HG03095 (cell line): ENCODE results near the gene ASPN.
A peak's percentile ranks its signal among the peaks of the same experiment; 100 is the strongest.

ENCODE experiments used
- ATAC-seq: cut with Tn5 transposase; IDR thresholded peaks from one replicate; pipeline ENCODE4 v1.9.1; 2021; ENCODE audit warnings: moderate library complexity; ENCODE audit not compliant: unreplicated experiment

Gene ASPN

DNA sequence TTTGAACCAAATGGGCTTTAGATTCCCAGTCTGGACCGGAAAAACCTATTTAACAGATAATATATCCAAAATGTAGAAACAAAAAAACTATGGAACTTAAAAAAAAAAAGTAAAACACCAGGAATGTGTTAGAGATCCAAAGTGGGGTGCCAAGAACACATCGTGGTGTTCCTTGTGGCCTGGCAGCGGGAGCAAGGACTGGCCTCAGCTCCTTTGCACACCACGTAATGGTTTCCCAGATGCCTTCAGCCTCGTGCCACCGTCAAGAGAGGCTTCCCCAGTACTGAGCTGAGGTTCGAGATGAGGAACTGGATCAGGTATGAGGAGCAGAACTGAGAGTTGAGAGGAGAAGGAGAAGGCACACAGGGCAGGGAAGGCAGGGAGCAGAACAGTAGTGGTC lies 3.5 kb downstream of the ASPN start:
- no peak for ATAC-seq

DNA sequence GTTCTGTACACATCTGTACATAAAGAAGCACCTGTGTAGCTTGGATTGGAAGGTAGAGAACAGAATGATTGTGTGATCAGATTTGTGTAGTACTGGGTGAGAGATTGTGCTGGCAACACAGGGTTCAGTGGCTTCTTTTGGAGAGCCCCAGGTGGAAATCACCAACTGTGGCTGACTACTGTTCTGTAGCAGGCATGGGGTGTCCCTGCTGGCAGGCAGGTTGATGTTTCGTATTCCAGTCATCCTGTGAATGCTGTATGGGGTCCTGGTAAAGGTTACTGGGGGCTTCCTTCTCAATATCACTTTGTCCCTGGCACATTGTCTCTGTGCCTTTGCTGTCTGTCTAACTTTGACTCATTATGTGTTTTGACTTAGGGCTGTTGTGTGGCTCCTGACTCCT lies 5.3 kb downstream of the ASPN start:
- ATAC-seq = peak; percentile 48

DNA sequence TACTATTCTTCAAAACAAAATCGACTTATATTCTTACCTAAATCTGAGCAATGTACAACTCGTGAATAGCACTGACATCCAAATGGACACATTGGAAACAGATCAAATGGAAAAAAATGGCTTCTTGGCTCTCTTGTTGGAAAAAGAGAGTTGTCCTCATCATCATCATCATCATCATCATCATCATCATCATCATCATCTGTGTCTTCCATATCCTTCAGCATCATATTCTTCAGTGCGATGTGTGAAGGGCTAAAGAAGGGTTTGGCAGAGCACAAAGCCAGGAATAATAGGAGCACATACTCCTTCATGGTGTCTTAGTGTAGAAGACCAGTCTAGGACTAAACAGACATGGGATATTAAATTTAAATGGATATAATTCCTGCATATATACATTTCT lies 7.7 kb downstream of the ASPN start:
- ATAC-seq = no peak

DNA sequence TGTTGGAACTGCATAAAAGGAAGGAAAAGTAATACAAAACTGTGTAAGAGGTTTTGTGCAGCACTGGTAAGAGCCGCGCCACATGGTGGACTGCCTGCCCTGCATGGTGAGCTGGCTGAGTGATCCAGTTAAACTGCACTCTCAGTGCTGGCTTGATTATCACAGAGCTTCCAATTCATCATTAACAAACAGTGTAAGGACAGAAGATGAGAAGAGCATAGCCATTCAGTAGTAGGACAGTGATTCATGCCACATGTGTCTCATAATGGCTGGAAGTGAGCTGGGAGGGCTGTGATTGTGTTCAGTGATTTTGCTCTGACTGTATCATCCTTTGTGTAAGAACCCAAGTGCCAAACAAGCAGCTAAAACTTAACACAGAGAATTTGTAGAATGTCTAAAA lies 14.1 kb downstream of the ASPN start:
- no peak for ATAC-seq

DNA sequence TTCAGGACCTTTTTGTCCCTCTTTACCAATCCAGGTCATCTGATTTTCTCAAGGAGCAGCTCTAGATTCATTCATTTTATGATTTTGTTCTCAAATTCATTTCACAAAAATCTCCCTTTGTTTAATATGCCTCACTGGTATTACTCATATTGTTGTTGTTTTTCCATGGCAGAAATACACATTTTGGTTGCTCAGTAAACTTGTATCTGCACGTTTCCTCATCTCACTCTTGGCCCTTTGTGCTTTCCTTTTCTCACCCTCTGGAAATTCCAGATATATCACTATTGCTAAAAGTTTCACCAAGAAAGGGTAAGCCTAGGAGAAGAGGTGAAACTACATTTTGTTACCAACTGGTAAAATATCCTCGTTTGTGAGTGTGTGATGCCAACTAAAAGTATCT lies 14.8 kb downstream of the ASPN start:
- ATAC-seq = no peak

DNA sequence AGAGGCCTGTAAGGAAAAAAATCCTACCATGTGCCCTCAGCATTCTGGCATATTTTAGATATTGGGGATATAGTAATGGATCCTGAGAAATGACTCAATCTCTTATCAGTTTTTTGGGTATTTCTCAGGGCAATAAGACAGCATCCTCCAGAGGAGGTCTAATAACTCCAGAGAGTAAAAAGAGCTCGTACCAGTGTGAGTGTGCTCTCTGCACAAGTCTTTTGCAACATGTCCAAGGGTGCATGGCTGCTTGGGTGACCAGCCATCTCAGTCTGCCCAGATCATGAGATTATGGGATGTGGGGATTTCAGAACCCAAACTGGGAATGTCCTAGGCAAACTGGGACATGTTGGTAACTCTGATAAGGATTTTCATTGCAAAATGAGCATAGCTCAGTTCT lies 15.3 kb downstream of the ASPN start:
- ATAC-seq = no peak

DNA sequence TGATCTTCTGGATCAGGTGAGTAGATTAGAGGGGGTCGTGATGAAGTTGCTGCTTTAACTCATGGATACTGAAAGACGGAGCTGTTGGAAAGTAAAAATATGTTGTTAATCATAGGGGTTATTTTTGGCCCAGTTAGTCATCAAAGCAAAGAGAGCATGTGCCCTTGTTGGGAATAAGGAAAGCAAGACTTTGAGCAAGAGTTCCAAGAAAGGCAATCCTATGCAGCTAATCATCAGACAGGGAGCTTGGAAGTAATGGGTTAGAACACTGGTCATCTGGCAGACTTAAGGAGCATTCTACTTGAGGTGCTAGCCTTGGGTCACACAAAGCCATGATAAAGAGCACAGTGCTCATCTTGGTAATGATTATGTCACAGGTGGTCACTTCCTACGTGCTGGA lies 18.3 kb downstream of the ASPN start:
- ATAC-seq = no peak

DNA sequence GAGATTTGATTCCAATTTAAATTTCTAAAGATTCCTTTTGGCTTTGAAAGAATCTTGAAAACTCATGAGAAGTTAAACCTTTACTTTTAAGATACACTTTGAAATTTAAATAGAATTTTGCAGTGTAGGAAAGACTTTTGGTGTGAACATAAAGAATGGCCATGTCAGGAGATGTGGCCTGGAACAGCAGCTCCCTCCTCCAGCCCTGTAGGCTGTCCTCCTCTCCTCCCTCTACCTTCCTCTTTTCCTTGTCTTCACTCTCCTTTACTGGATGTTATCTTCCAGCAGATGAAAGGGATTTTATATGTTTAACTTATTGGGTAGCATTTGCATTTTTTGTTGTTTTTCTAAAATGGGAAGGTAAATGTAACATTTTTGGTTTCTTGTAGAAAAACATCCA lies 18.9 kb downstream of the ASPN start:
- no peak for ATAC-seq

DNA sequence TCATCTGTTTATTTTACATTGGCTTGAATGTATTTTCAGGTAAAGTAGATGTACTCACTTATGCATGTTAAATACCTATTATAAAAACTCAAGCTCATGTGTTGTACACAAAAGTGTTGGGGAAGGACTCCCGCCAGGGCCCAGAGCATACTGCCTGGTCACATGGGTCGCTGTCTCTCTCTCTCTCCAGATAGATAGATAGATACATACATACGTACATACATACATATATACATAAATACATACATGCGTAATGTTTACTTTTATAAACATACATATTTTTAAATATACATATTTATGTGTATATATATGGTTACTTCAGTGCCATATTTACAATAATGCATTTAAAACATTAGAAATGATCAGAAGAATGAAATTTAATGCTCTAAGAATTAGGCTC lies 24.7 kb downstream of the ASPN start:
- ATAC-seq = no peak

DNA sequence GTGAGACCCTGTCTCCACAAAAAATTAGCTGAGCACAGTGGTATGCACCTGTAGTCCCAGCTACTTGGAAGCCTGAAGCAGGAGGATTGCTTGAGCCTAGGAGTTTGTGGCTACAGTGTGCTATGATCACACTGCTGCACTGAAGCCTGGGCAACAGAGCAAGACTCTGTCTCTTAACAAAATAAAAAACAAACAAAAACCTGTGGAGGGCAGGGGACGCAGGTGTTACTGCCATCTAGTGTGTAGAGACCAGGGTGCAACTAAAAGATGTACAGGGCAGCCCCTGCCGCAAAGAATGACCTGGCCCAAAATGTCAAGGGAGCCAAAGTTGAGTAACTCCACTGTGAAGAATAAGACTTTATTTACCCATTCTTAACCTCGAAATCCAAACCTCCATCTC lies 27.1 kb downstream of the ASPN start:
- no peak for ATAC-seq

DNA sequence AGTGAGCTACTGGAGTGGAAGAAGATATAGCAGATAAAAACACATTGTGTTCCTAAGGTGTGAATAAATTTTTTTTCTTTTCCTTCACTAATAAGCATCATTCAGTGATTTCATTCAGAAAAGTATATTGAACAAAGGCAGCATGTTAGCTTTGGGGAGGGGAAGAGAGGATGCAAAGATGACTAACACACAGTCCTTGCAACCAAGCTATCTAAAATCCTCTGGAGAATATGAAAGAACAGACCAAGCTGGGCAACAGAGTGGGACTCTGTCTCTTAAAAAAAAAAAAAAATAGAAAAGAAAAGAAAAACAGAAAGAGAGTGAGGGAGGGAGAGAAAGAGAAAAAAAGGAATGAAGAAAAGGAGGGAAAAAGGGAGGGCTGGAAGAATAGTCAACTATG lies 35.8 kb downstream of the ASPN start:
- no peak for ATAC-seq

DNA sequence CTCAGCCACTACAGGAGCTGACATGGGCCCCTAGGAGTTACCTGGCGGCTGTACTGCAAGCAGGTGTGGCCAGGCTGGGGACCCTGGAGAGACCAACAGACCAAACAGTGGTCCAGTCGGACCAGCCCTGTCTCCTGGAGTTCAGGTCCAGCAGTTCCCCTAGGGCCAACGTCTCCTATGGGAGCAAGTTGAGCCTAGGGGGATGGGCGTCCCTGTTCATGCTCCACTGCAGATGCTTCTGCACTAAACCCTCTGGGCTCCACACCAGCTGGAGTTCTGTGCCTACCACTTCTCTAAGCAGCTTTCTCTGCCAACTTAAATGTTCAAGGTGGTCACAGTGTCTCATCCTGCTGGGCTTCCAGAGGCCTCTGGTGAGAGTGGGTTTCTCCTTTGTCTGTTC lies 37.5 kb downstream of the ASPN start:
- no peak for ATAC-seq

DNA sequence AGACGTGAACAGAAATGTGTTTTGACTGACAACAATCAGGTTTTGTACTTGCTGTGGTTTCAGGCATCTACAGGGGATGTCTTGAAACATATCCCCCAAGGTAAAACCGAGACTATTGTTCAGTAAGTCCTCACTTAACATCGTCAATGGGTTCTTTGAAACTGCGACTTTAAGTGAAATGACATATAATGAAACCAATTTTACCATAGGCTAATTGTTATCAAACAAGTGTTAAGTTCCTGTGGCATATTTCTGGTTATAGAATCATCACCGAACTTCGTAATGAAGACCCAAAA lies 41.6 kb downstream of the ASPN start:
- ATAC-seq = no peak

DNA sequence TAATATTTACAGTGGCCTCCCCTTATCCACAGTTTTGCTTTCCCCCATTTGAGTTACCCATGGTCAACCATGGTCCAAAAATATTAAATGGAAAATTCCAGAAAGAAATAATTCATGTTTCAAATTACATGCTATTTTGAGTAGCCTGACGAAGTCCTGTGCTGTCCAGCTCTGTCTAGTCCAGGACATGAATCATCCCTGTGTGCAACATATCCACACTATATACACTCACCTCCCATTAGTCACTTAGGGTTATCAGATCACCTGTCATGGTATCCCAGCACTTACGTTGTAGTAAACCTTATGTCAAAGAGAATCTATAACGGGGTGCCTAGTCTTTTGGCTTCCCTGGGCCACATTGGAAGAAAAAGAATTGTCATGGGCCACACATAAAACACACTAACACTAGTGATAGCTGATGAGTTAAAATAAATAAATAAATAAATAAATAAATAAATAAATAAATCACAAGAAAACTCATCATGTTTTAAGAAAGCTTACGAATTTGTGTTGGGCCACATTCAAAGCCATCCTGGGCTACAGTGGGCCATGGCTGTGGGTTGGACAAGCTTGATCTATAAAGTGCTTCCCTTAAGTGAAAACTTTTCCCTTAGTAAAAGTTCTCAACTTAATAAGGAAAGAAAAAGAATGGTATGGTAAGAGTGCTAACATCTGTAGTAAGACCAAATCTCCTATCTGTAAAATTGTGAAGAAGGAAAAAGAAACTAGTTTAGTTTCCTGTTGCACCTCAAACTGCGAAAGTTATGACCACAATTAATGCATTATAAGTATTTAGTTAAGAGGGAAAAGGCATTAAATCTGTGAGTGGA lies 42.2 kb downstream of the ASPN start:
- no peak for ATAC-seq

DNA sequence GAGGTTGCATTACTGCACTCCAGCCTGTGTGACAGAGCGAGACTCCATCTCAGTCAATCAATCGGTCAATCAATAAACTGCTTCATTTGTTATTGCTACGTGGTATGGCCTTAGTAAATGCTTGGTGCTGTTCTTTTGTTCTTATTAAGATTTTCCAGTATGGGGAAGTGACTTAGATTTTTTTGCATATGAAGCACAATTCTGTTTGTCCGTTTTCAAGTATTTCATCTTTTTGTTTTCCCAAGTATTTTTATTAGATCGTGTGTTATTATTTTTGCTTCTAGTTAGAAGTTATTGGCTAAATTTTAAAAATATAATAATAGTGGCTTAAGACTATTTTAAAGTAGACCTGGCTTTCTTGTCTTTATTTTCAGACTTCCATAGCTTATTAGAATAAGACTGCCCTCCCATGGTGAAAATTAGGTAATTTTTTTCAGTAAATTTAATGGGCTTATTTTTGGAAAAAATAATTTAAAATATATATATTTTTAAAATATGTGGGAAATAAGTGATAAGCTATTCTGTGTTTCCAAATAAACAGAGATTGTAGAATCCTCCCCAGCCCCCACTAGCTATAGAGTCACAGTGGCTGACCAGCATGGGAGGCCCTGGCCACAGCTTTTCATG lies 43.3 kb downstream of the ASPN start:
- no peak for ATAC-seq

DNA sequence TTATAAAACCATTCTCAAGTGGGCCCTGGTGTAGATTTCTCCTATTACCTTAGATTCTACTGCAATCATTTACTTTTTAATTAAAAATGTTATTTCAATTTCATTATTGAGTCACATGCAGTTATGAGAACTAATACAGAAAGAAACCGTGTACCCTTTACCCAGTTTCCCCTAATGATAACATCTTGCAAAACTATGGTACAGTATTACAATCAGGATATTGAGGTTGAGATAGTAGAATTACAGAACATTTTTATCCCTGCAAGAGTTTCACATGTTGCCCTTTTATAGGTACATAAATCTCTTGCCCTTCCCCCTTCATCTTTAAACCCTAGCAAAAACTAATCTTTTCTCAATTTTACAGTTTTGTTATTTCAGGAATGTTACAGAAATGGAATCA lies 47.0 kb downstream of the ASPN start:
- no peak for ATAC-seq

DNA sequence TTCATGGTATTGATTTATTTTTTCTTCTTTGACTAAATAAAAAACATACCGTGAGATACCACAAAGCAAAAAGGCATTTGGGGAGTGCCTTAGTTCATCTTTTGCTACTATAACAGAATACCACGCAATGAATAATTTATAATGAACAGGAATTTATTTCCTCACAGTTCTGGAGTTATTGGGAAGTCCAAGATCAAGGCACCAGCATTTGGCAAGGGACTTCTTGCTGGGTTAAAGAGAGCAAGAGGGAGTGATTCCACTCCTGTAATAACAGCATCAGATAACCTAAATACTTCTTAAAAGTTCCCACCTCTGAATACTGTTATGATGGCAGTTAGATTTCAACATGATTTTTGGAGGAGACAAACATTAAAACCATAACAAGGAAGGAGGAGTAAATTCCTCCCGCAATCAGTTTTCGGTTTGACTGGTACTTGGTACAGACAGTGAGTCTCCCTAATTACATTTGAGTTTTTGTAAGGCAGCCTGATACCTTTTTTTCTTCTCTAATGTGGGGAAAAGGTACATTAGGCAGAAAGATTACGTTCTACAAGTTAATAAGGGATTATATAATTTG lies 49.2 kb downstream of the ASPN start:
- ATAC-seq = no peak

DNA sequence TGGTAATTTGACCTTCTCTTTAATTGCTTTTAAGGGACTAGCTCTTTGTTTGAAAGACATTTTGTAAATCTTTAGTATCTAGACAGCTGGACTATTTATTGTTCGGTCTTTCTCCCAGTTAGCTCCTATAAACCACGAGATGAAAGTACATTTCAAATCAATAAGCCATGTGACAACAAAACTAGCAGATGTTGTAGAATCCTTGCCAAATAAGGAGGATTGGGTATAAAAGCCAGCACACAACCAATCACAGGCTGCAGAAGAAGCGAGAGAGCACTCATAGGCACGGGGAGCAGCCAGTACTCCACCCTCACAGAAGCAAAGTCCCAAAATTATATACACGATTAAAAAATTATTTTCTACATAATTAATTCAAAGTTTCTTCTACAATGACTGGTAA lies 50.0 kb downstream of the ASPN start:
- no peak for ATAC-seq

DNA sequence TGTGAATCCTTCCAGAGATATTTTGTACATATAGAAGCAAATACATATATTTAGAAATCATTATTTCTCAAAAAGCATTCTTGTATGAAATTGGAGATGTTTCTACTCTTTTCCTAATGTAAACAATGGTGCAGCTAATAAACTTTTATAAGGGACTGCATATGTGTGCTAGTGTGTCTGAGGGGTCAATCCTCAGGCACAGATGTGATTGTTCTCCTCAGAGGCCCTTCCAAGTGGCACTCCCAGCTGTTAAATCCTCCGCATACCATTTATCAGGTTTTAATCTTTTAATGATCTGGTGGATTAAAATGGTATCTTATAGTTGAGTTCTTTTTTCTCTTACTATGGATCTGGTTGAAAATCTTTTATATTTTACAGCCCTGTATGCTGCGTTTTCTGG lies 52.5 kb downstream of the ASPN start:
- ATAC-seq = no peak

DNA sequence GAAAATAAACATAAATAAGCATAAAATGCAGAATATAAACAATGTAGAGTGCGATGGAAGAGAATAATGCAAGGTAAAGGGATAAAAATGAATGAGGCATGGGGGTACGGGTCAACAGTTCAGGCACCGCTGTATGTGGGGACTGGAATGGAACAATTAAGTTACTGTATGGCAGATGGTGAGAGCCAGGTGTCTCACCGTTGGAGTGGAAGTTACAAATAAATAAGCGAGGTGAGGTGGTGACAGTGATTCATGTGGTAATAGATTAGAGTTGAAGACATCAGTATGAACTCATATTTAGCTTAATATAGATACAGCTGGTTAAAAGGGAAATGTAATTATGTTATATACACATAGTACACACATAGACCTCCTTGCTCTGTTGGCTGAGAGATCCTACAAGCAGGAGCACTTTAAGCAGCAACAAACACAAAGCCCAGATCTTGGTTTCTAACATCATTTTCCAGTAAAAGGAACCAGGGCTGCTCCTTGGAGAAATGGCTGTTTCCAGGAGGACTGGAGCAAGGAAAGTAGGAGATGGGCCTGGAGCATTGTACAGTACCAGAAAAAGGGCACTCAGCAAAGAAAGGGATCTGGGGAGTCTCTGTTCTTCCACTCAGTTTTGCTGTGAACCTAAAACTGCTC lies 55.7 kb downstream of the ASPN start:
- no peak for ATAC-seq

DNA sequence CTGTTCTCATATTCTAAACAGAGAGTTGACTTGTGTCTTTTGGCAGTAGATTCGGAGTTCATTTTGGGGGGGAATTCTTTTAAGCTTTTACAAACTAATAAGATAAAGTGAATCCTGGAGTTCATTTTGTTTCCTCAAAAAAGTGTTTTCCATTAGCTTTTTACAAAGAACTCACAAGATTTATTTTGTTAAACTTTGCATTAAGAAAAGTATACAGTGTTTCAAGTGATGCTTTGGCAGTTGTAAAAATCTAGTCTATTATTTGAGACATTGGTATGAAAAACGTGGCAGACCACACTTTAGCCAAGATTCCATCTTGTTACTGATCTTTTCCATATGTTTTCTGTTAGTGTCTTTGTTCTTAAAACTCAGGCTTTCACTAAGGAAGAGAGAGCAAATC lies 56.8 kb downstream of the ASPN start:
- ATAC-seq = no peak

DNA sequence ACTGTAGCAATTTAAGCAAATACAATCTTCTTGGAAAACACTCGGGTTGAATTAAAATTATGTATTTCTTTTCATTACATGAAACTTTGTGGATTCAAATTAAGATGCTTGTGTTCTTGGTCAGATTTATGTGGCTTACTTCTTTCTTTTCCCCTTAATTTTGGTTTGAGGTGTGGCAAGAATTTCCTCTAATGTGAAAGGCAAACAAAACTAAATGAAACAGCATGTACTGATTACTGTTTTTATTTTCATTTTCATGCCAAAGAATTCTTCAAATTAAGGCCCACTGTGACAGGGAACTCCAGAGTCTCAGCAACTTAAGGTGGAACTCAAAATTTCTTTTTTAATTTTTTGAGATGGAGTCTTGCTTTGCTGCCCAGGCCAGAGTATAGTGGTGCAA lies 58.0 kb downstream of the ASPN start, which contains the start of gene OMD:
Gene OMD, minus strand, starts transcription at position 132 of the 400 bp plus-strand sequence. CDS start 6,913 bp downstream, outside the sequence.
- ATAC-seq = no peak
